ENCODE measurements around the gene EXO1.

GRCh38 chr1:241816008-241816407 is 32.0 kb upstream of the EXO1 start:
- no peak for TF ChIP-seq POLR2A (IDR thresholded peaks at IDR 0.05; ENCODE audit: low read depth)
- TF ChIP-seq, protein P1, sequence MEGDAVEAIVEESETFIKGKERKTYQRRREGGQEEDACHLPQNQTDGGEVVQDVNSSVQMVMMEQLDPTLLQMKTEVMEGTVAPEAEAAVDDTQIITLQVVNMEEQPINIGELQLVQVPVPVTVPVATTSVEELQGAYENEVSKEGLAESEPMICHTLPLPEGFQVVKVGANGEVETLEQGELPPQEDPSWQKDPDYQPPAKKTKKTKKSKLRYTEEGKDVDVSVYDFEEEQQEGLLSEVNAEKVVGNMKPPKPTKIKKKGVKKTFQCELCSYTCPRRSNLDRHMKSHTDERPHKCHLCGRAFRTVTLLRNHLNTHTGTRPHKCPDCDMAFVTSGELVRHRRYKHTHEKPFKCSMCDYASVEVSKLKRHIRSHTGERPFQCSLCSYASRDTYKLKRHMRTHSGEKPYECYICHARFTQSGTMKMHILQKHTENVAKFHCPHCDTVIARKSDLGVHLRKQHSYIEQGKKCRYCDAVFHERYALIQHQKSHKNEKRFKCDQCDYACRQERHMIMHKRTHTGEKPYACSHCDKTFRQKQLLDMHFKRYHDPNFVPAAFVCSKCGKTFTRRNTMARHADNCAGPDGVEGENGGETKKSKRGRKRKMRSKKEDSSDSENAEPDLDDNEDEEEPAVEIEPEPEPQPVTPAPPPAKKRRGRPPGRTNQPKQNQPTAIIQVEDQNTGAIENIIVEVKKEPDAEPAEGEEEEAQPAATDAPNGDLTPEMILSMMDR (IDR thresholded peaks at IDR 0.05), result no peak

All from esophagus muscularis mucosa (tissue), 3 donors.